ENCODE data around the gene PAPPA2.

The PAPPA2 gene

DNA sequence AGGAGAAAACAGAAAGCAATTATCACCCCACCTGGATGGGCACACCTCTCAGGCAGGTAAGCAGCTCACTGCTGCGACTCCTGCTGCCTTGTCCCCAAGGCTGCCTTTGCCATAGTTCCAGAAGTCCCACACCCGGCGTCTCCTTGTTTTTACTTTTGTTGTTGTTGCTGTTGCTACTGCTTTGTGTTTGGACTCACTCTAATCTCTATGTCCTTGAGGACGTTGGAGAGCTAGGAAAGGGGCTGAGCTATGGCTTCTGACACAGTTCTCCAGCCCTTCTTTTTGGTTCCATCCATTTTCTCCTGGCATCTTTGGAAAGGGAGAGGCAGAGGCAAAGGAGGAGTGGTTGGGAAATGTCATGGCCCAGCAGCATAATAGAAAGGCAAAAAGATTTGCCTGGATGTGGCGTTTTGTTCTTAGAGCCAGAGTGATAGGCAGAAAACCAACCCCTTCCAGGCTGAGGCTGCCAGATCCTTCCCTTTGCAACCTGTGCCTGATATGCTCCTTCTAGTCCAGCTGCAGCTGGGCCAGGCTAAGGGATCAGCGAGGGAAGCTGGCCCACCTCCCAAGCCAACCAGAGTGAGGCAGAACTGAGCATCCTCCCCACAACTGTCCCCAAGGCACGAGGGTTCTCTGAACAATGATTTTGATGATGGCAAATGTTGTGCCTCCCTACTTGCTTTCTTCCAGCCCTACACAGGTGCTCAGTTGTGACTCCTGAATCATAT, 430.8 kb downstream of the PAPPA2 start:
- DNase-seq (ENCODE audit: insufficient read length, low spot score) = no peak
- TF ChIP-seq POLR2A (IDR thresholded peaks at IDR 0.05; ENCODE audit: low read depth, low read length) = no peak
- FAIRE-seq = no peak

DNA sequence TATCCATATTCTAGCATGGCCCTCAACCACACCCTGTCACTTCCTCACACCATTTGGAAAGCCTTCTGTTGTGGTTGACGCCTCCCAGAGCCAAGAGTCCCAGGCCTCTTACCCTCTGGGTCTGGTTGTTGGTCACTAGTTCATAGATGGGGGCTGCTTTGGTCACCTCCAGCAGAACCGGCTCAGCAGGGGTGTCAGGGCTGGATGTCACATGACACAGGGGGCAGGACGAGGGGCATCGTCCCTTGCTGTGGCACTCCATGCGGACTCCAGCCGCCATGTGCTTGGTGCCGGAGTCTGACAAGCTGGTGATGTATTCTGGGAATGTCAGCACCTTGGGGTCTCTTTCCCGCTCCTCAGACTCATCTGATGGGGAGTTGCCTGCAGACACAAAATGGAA, 431.5 kb downstream of the PAPPA2 start:
- TF ChIP-seq POLR2A (IDR thresholded peaks at IDR 0.05; ENCODE audit: low read depth, low read length) = no peak
- DNase-seq (ENCODE audit: insufficient read length, low spot score) = no peak
- FAIRE-seq = no peak

Measured in H54 (cell line).